ENCODE results near the gene PRR11. TPM values are rescaled to one million over a fixed set of nuclear protein-coding genes. Genes with fewer than 3 reads are reported as not detected.
"Not testable (repeated sequence)": the region's sequence is repeated elsewhere in the genome, so short reads cannot be mapped to it uniquely, and the experiment has no call there.

The PRR11 gene
- total RNA-seq, 1 experiment from 2014 or later, result 86.7 TPM

DNA sequence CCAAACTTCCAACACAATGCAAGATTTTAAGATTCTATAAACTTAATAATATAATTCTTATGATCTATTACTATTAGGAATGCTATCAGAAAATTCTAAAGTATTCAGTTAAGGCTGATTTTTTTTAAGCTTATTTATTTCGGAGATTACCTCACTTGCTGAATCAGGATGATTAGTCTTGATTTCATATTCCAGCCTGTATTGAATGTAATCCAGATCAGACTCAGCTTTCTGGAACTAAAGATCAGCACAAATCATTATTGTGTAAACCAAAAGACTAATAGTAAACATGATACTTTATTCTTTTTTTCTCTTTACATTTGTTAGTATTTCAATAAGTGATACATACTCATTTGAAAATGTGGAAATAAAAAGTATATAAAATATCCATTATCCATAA lies 24.4 kb upstream of the PRR11 start (continued):
- TF ChIP-seq SRF (IDR thresholded peaks at IDR 0.05; ENCODE audit: low read depth) (no peak), TCF7L2 (IDR thresholded peaks at IDR 0.05; ENCODE audit: borderline replicate concordance, extremely low read depth, insufficient read depth, insufficient read length) (no peak), SP1 (IDR thresholded peaks at IDR 0.05; ENCODE audit: low read depth) (no peak), ZFX (IDR thresholded peaks at IDR 0.05) (no peak)

DNA sequence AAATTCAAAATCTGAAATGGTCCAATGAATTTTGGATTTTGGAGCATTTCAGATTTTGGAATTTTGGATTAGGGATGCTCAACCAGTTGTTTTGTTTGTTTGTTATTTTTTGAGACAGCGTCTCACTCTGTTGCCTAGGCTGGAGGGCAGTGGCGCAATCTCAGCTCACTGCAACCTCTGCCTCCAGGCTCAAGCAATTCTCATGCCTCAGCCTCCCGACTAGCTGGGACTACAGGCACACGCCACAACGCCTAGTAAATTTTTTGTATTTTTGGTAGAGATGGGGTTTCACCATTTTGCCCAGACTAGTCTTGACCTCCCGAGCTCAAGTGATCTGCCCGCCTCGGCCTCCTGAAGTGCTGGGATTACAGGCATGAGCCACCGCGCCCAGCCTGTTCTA lies 17.2 kb upstream of the PRR11 start:
- H3K27ac ChIP-seq (ENCODE audit: low read depth, low read length); DNase-seq (ENCODE audit: low read depth, low spot score); RAD21 ChIA-PET (ENCODE audit: low non-redundant PET in 1 of 2, low total read pairs in 2 of 2, uncharacterized antibody in 2 of 2, unreplicated experiment in 2 of 2); H3K9me3 ChIP-seq (ENCODE audit: control insufficient read depth in 1 of 2, insufficient read depth in 1 of 2, low read depth in 1 of 2, low read length in 2 of 2); intact Hi-C loops (cut with micrococcal nuclease); H3K4me3 ChIP-seq (replicated peaks in 1 of 2; ENCODE audit: low read depth in 1 of 2, low read length in 2 of 2); ATAC-seq; H4K20me1 ChIP-seq (ENCODE audit: insufficient read depth); CTCF ChIA-PET; BruUV-seq (replicated peaks); H3K9ac ChIP-seq (ENCODE audit: low read length); H3K4me2 ChIP-seq (ENCODE audit: low read length); H3K4me1 ChIP-seq (ENCODE audit: control insufficient read depth in 1 of 2, insufficient read depth in 2 of 2, low read length in 2 of 2); H3K9me2 ChIP-seq (ENCODE audit: insufficient read depth); H3K27me3 ChIP-seq (ENCODE audit: insufficient read depth, low read length); H2AFZ ChIP-seq (ENCODE audit: low read depth, low read length, poor library complexity, severe bottlenecking); H3K36me3 ChIP-seq (ENCODE audit: control insufficient read depth in 1 of 2, insufficient read depth in 2 of 2, low read length in 2 of 2): not testable (repeated sequence)
- POLR2A ChIA-PET, result interaction anchor here (0.6 kb wide), 1 partner anchor 8 kb away, joined by 3 read pairs; no protein-coding TSS in a partner anchor
- H3K79me2 ChIP-seq (ENCODE audit: insufficient read depth, low read length), result peaks cover 88% of the 10 kb centered on the region

DNA sequence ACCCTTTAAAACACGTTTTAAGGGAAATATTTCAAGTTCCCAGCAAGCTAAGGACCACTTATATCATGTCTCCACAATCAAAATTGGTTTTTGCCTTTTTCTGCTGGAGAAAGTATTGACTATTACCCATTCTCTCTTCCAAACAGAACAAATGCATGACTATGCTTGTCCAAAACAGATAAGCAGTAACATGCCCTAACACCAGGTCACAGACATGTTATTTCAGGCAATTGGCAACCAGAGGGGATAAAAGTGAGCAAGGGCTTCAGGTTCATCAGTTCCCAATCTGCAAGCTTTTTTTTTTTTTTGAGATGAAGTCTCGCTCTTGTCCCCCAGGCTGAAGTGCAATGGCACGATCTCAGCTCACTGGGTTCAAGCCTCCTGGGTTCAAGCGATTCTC lies 15.6 kb upstream of the PRR11 start:
- no peak overlapping the region for H3K4me3 ChIP-seq (replicated peaks in 1 of 2; ENCODE audit: low read depth in 1 of 2, low read length in 2 of 2)
- H3K9me2 ChIP-seq (ENCODE audit: insufficient read depth), result no peaks in the 10 kb centered on the region
- no peak overlapping the region for H2AFZ ChIP-seq (ENCODE audit: low read depth, low read length, poor library complexity, severe bottlenecking)
- TF ChIP-seq ELF1 (IDR thresholded peaks at IDR 0.05; ENCODE audit: borderline replicate concordance, low read depth) (no peak), TCF7L2 (IDR thresholded peaks at IDR 0.05; ENCODE audit: borderline replicate concordance, extremely low read depth, insufficient read depth, insufficient read length) (no peak)
- TF ChIP-seq, protein P1, sequence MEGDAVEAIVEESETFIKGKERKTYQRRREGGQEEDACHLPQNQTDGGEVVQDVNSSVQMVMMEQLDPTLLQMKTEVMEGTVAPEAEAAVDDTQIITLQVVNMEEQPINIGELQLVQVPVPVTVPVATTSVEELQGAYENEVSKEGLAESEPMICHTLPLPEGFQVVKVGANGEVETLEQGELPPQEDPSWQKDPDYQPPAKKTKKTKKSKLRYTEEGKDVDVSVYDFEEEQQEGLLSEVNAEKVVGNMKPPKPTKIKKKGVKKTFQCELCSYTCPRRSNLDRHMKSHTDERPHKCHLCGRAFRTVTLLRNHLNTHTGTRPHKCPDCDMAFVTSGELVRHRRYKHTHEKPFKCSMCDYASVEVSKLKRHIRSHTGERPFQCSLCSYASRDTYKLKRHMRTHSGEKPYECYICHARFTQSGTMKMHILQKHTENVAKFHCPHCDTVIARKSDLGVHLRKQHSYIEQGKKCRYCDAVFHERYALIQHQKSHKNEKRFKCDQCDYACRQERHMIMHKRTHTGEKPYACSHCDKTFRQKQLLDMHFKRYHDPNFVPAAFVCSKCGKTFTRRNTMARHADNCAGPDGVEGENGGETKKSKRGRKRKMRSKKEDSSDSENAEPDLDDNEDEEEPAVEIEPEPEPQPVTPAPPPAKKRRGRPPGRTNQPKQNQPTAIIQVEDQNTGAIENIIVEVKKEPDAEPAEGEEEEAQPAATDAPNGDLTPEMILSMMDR (IDR thresholded peaks at IDR 0.05 in 2 of 3, conservative IDR thresholded peaks at IDR 0.05 in 1 of 3; ENCODE audit: borderline replicate concordance in 1 of 3, insufficient read depth in 1 of 3, low read depth in 2 of 3, low read length in 2 of 3), result no peak
- TF ChIP-seq, protein P2, sequence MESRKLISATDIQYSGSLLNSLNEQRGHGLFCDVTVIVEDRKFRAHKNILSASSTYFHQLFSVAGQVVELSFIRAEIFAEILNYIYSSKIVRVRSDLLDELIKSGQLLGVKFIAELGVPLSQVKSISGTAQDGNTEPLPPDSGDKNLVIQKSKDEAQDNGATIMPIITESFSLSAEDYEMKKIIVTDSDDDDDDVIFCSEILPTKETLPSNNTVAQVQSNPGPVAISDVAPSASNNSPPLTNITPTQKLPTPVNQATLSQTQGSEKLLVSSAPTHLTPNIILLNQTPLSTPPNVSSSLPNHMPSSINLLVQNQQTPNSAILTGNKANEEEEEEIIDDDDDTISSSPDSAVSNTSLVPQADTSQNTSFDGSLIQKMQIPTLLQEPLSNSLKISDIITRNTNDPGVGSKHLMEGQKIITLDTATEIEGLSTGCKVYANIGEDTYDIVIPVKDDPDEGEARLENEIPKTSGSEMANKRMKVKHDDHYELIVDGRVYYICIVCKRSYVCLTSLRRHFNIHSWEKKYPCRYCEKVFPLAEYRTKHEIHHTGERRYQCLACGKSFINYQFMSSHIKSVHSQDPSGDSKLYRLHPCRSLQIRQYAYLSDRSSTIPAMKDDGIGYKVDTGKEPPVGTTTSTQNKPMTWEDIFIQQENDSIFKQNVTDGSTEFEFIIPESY (IDR thresholded peaks at IDR 0.05; ENCODE audit: extremely low read depth, insufficient replicate concordance, low read length), result no peak
- peaks cover 88% of the 10 kb centered on the region for H3K79me2 ChIP-seq (ENCODE audit: insufficient read depth, low read length)
- ChIA-PET POLR2A (no interaction called here), CTCF (no interaction called here), RAD21 (ENCODE audit: low non-redundant PET in 1 of 2, low total read pairs in 2 of 2, uncharacterized antibody in 2 of 2, unreplicated experiment in 2 of 2) (no interaction called here)
- no peaks in the 10 kb centered on the region; a peak in 1 of 4 replicates for H3K36me3 ChIP-seq (ENCODE audit: control insufficient read depth in 1 of 2, insufficient read depth in 2 of 2, low read length in 2 of 2)
- DNase-seq (ENCODE audit: low read depth, low spot score) (no peak), ATAC-seq (no peak)
- H3K27me3 ChIP-seq (ENCODE audit: insufficient read depth, low read length), result no peaks in the 10 kb centered on the region
- H3K9me3 ChIP-seq (ENCODE audit: control insufficient read depth in 1 of 2, insufficient read depth in 1 of 2, low read depth in 1 of 2, low read length in 2 of 2), result no peaks in the 10 kb centered on the region
- no peaks in the 10 kb centered on the region for H3K4me1 ChIP-seq (ENCODE audit: control insufficient read depth in 1 of 2, insufficient read depth in 2 of 2, low read length in 2 of 2)
- 0 out of 2 replicates have a peak, but pooled peaks cover 3% of the 10 kb centered on the region for H4K20me1 ChIP-seq (ENCODE audit: insufficient read depth)
- intact Hi-C loops (cut with micrococcal nuclease), result no loop called here
- no TSS peak for BruUV-seq (replicated peaks)
- H3K9ac ChIP-seq (ENCODE audit: low read length), result no peak overlapping the region
- no peak overlapping the region for H3K4me2 ChIP-seq (ENCODE audit: low read length)
- H3K27ac ChIP-seq (ENCODE audit: low read depth, low read length), result no peak overlapping the region
